H54 (cell line): Measurements from ENCODE around the gene SLC2A11.

ENCODE experiments used
- DNase-seq: peaks from one replicate; pipeline ENCODE4 v3.0.0; 2011; ENCODE audit warnings: low spot score, mixed read lengths; ENCODE audit not compliant: insufficient read length
- FAIRE-seq: peaks from 3 replicates; lab custom pipeline; 2011; peaks lifted over from hg19 to GRCh38; lab: Jason Lieb, UNC
- POLR2A ChIP-seq: IDR thresholded peaks from 2 replicates; pipeline ENCODE4 v1.6.1; 2011; ENCODE audit warnings: low read depth, mild to moderate bottlenecking, low read length

Gene SLC2A11, protein sequence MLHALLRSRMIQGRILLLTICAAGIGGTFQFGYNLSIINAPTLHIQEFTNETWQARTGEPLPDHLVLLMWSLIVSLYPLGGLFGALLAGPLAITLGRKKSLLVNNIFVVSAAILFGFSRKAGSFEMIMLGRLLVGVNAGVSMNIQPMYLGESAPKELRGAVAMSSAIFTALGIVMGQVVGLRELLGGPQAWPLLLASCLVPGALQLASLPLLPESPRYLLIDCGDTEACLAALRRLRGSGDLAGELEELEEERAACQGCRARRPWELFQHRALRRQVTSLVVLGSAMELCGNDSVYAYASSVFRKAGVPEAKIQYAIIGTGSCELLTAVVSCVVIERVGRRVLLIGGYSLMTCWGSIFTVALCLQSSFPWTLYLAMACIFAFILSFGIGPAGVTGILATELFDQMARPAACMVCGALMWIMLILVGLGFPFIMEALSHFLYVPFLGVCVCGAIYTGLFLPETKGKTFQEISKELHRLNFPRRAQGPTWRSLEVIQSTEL

DNA sequence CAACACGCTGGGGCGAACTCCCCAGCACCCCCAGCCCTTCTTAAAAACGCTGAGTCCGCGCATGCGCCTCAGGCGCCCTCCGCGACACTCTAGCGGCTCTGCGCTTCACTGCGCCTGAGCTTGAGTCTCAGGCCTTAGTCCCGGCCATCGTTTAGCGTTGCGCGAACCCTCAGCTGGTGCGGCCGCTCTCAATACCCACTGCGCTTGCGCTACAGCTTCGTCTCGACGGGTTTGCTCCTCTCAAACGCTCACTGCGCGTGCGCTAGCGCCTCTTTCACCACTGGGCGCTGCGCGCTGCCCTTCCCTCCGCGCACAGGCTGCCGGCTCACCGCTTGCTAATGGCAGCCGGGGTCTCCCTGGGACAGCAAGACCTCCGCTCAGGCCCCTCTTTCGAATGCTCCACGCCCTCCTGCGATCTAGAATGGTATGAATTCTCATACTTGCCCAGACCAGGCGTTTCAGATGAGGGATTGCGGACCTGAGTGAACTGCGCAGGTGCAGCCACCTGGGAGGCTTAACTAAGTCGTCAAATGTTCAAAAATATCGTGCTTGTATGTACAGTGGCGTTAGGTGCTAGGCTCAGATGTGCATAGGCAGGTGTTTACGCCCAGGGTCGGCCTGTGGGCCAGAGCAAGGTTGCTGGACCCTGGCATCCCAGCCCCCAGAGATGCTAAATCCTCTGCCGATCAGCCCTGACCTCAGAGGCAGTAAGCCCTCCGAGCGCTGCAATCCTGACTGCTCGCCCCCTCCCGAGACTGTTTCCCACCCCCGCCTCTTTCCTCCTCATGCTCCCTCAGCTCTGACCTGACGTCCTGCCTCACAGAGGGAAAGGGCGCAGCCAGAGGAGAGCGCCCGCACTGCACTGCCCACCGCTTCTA, at the start of gene SLC2A11:
SLC2A11 (plus strand) TSS at position 270 of the 878 bp plus-strand sequence; CDS start at position 395, 125 bp downstream.
- DNase-seq (peak; percentile 94), FAIRE-seq (peak; percentile 73)
- peak; percentile 51 for TF ChIP-seq POLR2A

DNA sequence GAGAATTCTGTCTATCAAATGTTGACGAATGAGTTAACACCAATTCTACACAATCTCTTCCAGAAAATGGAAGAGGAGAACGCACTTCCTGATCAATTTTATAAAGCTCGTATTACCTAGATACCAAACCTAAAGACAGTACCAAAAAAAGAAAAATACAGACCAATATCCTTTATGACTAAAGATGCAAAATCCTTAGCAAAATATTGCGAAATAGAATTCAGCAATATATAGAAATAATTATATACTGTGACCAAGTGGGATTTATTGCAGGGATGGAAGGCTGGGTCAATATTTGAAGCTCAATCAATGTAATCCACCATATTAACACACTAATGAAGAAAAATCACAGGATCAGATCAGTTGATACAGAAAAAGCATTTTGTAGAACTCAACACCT, 45.3 kb upstream of the SLC2A11 start:
- TF ChIP-seq POLR2A, result no peak
- FAIRE-seq (no peak), DNase-seq (no peak)

DNA sequence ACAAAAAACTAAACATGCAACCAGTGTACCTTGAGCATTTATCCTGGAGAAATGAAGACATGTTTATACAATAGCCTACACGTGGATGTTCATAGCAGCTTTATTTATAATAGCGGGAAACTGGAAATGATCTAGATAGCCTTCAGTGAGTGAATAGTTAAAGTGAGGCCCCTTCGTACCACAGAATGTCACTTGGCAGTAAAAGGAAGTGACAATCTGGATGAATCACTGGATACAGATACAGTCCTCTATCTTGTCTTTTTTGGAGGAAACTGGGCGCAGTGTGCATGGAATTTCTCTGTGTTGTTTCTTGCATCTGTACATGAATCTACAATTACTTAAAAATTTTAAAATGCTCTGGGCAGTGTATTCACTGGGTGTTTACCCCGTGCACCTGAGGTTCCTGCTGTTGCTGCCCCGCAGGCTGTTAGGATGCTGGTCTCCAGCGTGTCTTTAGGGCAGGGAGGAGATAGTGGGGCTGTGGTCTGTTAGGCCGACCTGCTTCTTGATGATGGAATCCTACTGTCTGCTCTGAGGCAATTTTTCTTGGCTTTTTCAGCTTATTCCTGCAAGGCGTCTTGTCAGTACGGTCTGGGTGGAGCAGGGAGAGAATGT, 42.0 kb upstream of the SLC2A11 start:
- DNase-seq, result no peak
- no peak for FAIRE-seq
- no peak for TF ChIP-seq POLR2A

DNA sequence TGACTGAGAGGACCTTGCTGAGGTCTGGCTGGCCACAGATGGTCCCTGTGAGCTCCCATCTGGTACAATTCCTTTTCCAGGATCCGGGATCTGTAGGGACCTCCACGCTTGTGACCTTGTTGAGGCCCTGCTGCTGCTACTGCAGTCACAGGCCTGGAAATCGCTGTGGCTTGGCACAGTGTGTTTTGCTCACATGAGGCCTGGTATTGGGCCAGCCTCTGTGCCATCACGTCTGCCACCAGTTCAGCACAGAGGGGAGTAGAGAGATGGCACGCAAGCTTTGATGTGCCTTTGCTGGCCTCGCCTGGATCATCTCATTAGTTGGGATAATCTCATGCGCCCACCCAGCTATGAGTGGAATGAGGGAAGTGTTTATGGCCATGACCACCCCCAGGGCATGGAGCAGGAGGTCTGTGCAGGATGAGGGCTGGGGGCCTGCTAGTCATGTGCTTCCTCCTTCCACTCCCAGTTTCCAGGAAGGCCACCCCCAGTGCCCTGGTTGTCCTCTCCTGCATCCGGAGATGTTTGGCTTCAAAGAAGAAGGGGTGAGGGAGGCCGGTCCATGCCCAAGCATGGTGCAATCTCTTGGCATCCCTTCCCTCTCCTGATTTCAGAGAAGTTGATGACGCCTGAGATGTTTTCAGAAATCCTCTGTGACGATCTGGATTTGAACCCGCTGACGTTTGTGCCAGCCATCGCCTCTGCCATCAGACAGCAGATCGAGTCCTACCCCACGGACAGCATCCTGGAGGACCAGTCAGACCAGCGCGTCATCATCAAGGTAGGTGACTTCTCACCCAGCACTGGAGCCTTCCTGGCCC, 41.3 kb upstream of the SLC2A11 start:
- FAIRE-seq (no peak), DNase-seq (no peak)
- no peak for TF ChIP-seq POLR2A

DNA sequence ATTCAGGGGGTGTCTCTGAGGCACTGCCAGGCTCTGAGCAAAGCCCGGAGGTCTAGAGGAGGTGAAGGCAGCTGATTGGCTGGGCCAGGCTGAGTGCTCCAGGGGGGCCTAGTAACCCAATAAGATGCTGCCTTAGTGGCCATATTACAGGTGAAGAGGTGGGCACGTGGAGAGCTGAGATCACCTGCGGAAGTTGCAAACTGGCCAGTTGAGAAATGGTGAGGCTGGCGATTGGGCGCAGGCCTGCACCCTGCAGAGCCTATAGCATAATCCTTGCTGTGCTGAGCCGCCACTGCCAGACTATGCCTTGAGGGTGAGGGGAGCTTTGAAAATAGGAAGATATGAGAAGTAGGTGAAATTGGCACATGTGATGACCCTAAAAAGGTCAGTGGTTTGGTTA, 40.5 kb upstream of the SLC2A11 start:
- DNase-seq (no peak), FAIRE-seq (no peak)
- no peak for TF ChIP-seq POLR2A

DNA sequence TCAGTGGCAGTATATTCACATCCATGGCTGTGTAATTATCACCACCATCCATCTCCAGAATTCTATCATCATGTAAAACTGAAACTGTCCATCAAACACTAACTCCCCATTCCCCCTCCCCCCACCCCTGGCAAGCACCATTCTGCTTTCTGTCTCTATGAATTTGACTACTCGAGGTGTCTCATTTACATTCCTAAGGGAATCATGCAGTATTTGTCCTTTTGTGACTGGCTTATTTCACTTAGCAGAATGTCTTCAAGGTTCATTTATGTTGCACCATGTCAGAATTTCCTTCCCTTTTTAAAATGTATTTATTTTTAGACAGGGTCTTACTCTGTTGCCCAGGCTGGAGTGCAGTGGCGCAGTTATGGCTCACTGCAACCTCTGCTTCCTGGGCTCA, 39.1 kb upstream of the SLC2A11 start:
- DNase-seq (no peak), FAIRE-seq (no peak)
- no peak for TF ChIP-seq POLR2A

DNA sequence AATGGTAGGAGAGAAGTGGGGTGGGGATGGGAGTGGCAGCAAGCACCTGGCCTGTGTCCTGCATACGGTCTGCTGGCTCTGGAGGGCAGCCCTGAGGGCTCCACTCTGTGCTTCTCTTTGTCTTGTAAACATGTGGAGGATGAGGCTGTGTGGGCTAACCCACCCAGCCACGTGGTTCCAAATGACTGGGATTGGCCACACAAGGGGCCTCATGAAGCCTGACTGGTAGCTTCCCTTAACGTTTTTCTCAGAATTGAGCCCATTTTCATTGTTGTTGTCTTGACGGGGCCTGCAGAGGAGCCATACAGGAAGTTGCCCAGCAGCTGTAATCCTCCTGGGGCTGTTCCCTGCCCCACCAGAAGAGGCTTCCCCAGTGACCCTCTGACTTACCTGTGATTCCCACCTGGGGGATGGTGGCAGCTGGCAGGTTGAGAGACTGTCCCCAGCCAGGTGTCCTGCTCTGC, 36.9 kb upstream of the SLC2A11 start:
- FAIRE-seq (no peak), DNase-seq (no peak)
- no peak for TF ChIP-seq POLR2A

DNA sequence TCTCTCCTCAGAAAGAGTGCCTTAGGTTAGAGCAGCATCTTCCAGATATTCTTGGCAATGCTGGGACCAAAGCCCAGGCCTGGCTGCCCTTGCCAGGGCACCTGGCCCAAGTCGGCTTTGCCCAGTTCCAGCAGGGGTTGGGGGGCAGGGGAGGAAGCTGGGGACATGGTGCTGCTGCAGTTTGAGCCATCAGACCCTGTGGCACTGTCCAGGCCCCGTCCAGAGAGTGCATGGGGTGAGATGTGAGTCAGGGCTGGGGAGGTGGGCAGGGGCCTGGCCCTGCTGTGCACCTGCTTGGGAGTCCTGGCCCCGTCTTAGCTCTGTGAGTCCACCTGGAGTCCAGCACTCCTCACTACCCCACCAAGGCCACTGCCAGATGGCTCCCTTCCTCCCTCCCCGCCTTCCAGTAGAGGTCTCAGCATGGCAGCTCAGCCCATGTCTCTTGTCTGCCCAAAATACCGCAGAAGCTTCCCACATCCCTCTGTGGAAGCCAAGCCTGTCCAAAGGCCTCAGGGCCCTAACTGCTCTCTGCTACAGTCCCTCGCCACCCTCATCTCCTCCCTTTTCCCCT, 35.5 kb upstream of the SLC2A11 start:
- FAIRE-seq (no peak), DNase-seq (no peak)
- no peak for TF ChIP-seq POLR2A

DNA sequence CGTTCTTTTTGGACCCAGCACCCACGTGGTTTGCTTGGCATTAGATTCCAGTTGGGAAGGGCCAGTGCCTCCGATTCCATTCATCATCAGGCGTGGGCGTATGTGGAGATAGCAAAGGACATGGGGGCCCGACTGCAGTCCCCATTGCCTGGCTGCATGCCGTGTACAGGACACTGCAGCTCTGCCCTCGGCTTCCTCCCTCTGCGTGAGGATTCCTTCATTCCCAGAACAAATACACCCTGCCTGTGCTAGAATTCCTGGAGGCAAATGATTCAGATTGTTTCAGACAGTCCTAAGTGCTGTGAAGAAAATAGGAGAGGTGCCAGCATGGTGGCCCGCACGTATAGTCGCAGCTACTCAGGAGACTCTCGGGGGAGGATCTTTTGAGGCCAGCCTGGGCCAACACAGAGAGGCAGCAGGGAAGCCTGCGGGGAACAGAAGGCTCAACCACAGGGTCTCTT, 34.3 kb upstream of the SLC2A11 start:
- FAIRE-seq, result no peak
- DNase-seq, result no peak
- no peak for TF ChIP-seq POLR2A

DNA sequence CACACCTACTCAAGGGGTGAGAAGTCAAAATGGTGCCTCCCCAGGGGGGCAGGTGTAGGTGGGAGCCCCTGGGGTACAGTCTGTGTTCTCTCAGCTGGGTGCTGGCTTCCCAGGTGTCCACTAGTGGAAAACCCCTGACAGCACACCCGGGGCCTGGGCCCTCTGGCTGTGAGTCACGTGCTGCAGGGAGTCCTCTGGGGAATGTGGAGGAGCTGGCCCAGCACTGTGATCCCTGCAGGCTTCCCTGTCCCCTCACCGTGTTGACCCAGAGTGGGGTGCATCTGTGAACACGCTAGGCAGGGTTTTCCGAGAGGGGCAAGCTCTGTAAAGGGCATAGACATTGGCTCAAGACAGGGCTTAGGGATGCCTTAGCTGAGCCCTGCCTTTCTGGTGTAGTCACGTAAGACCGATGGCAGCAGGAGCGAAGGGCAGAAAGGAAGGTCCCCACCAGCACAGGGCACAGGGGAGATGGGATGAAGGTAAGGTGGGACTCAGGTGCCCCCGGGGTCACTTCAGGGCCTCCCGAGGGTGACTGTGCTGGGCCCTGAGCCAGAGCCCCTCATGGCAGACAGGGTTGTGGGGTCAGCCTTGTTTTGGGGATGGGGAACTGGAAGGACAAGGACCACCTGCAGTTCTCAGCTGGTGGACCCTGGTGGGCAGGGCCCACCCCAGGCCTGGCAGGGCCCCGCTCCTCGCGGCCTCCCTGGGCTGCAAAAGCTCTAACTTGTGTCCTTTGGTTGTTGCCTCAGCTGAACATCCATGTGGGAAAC, 33.0 kb upstream of the SLC2A11 start:
- DNase-seq, result no peak
- no peak for FAIRE-seq
- no peak for TF ChIP-seq POLR2A

DNA sequence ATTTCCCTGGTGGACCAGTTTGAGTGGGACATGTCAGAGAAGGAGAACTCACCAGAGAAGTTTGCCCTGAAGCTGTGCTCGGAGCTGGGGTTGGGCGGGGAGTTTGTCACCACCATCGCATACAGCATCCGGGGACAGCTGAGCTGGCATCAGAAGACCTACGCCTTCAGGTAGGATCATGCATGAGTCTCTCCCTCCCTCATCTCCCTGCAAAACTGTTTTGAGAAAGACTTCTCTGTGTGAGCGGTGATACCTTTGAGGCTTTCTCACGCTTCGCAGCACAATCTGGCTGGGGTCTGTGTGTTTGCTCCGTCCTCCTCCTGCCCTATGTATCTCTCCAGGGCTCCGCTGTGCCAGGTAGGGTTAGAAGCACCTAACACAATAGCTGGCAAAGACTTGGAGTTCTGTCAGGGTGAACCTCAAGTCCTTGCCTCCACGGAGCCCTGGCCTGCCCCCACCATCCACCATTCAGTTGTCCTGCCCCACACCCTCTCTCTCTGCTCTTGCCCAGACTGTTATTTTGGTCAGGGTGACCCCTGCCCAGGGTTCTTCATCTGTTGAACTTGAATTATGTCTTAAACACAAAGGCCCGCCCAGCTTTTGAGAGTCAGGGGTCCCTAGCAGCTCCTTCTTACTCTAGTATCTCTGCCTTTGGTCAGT, 32.3 kb upstream of the SLC2A11 start:
- no peak for DNase-seq
- no peak for TF ChIP-seq POLR2A
- FAIRE-seq, result no peak
